Thyroid gland (tissue), 4 donors: ENCODE data around the gene SLC28A2.

Source experiments
- POLR2A ChIP-seq, 2 donors: fragments of 450-650 bp; IDR thresholded peaks; one replicate each; pipeline ENCODE4 v1.6.1; 2017; ENCODE audit warnings: antibody characterized with exemption in 2 of 2, mild to moderate bottlenecking in 2 of 2, moderate library complexity in 1 of 2
- TF ChIP-seq, protein P1 (sequence below), 6 experiments: fragments of 200-600 bp in 3 of 6; fragments of 450-650 bp in 3 of 6; sonication (generic) in 3 of 6; IDR thresholded peaks; one replicate each; pipeline ENCODE4 v1.5.1; 2016 to 2019; ENCODE audit warnings: antibody characterized with exemption in 6 of 6, mild to moderate bottlenecking in 2 of 6, inconsistent platforms in 1 of 6, moderate library complexity in 1 of 6

DNA sequence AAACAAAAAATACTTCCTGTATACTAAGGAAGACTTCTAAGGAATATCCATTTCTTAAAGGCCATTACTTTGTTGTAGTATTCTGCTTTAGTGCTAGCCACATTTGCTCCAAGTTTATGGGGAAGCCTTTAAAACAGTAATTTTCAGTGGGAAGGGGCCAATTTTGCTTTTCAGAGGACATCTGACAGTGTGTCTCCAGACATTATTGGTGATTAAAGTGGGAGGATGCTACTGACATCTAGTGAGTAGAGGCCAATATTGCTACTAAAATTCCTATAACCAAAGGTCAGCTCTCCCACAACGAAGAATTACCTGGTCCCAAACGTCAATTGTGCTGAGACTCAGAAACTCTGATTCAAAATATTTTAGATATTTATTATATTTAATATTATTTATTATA, 24.8 kb downstream of the SLC28A2 start:
- TF ChIP-seq, protein P1, sequence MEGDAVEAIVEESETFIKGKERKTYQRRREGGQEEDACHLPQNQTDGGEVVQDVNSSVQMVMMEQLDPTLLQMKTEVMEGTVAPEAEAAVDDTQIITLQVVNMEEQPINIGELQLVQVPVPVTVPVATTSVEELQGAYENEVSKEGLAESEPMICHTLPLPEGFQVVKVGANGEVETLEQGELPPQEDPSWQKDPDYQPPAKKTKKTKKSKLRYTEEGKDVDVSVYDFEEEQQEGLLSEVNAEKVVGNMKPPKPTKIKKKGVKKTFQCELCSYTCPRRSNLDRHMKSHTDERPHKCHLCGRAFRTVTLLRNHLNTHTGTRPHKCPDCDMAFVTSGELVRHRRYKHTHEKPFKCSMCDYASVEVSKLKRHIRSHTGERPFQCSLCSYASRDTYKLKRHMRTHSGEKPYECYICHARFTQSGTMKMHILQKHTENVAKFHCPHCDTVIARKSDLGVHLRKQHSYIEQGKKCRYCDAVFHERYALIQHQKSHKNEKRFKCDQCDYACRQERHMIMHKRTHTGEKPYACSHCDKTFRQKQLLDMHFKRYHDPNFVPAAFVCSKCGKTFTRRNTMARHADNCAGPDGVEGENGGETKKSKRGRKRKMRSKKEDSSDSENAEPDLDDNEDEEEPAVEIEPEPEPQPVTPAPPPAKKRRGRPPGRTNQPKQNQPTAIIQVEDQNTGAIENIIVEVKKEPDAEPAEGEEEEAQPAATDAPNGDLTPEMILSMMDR (IDR thresholded peaks at IDR 0.05), result peak in 4 of 6 experiments; percentile 58 to 75 (median 66)
- TF ChIP-seq POLR2A (IDR thresholded peaks at IDR 0.05), result no peak
